Spleen (tissue), 13 donors: ENCODE data around the gene TBX5. TPM values are rescaled to one million over a fixed set of nuclear protein-coding genes. Genes with fewer than 3 reads are reported as not detected.

ENCODE experiments used
- DNase-seq: peaks from one replicate; pipeline ENCODE4 v3.0.0-alpha.2; 2020
- H3K27ac ChIP-seq, 8 donors: fragments of 200-600 bp; sonication (generic) in 7 of 8; 1 replicate in 4 of 8; 2 replicates in 4 of 8; pipeline versions ENCODE4 v1.5.0 to v1.8.0; 2016 to 2021; ENCODE audit warnings: inconsistent platforms in 4 of 8, mild to moderate bottlenecking in 4 of 8, moderate library complexity in 1 of 8
- H3K27me3 ChIP-seq, 7 donors: fragments of 200-600 bp; sonication (generic) in 6 of 7; replicated peaks in 1 of 7; 1 replicate in 4 of 7; 2 replicates in 3 of 7; pipeline versions ENCODE4 v1.5.0 to v1.8.0; 2016 to 2021; ENCODE audit warnings: inconsistent platforms in 3 of 7, mild to moderate bottlenecking in 1 of 7
- H3K36me3 ChIP-seq, 6 donors: fragments of 200-600 bp; sonication (generic) in 5 of 6; 1 replicate in 4 of 6; 2 replicates in 2 of 6; pipeline versions ENCODE4 v1.5.0 to v1.8.0; 2016 to 2021; ENCODE audit warnings: inconsistent platforms in 2 of 6
- H3K4me1 ChIP-seq, 6 donors: fragments of 200-600 bp; sonication (generic) in 5 of 6; 1 replicate in 3 of 6; 2 replicates in 3 of 6; pipeline versions ENCODE4 v1.5.0 to v1.8.0; 2016 to 2021; ENCODE audit warnings: inconsistent platforms in 3 of 6
- H3K4me3 ChIP-seq, 8 donors: fragments of 200-600 bp; sonication (generic) in 7 of 8; 1 replicate in 4 of 8; 2 replicates in 4 of 8; pipeline versions ENCODE4 v1.5.0 to v1.8.0; 2016 to 2021; ENCODE audit warnings: inconsistent platforms in 4 of 8, mild to moderate bottlenecking in 4 of 8, moderate library complexity in 2 of 8
- H3K9me3 ChIP-seq, 8 donors: fragments of 200-600 bp; sonication (generic) in 7 of 8; 1 replicate in 4 of 8; 2 replicates in 4 of 8; pipeline versions ENCODE4 v1.5.0 to v1.8.0; 2016 to 2021; ENCODE audit warnings: inconsistent platforms in 4 of 8
- POLR2A ChIP-seq, 3 donors: fragments of 450-650 bp; IDR thresholded peaks; one replicate each; pipeline ENCODE4 v1.5.1; 2017; ENCODE audit warnings: antibody characterized with exemption in 3 of 3, mild to moderate bottlenecking in 1 of 3
- POLR2AphosphoS5 ChIP-seq, 3 donors: sonication (generic); formaldehyde crosslinking; IDR thresholded peaks; one replicate each; pipeline ENCODE4 v1.5.1; 2017; ENCODE audit warnings: antibody characterized with exemption in 3 of 3
- WGBS, 5 donors: extraction: QIAGEN DNeasy Blood & Tissue Kit in 3 of 5; methylation state at CpG; one replicate each; pipeline versions ENCODE4 v1.1.5 to v1.1.7; 2013 to 2018; 5-methylcytosine and 5-hydroxymethylcytosine counted together
- intact Hi-C: fragments of 100-400 bp; cut with DNase I; formaldehyde crosslinking; loops from one replicate; pipeline ENCODE4 v1.15.0; 2023; ENCODE audit warnings: low total_unique reads
- long read RNA-seq, 2 donors: transcript quantifications; one replicate each; lab custom pipeline, GENCODE V29; 2026
- polyA plus RNA-seq, 3 donors: library from polyadenylated mRNA; stranded (reverse); fragments of 200-250 nt; gene quantifications; one replicate each; pipeline ENCODE4 v1.2.1, GENCODE V29; 2013
- total RNA-seq, 7 donors: library from RNA; depleted of rRNA in 3 of 7; stranded (reverse); fragments of >200 nt in 3 of 7; fragmentation: NEBNext Ultra II Directional in 4 of 7; extraction: Animal tissue kit (Norgen Biotek cat#: 25700) in 4 of 7; gene quantifications; one replicate each; pipeline versions ENCODE4 v1.1.0 to v1.2.1, GENCODE V29; 2016 to 2021
- TF ChIP-seq, protein P1 (sequence below), 11 experiments: fragments of 200-600 bp in 7 of 11; fragments of 450-650 bp in 4 of 11; sonication (generic) in 4 of 11; IDR thresholded peaks in 8 of 11; conservative IDR thresholded peaks in 3 of 11; 1 replicate in 7 of 11; 2 replicates in 4 of 11; pipeline versions ENCODE4 v1.4.0 to v1.8.0; 2016 to 2021; ENCODE audit warnings: antibody characterized with exemption in 11 of 11, inconsistent platforms in 4 of 11, mild to moderate bottlenecking in 1 of 11
- donor health status: healthy with polysubstance abuse.
- donor health status: DM: no; HTN: no; CAD: no; lungs with moderate emphysema.
- donor health status: DM: no; HTN: no; CAD: no.
- donor health status: Bipolar disorder and iron deficiency.
- donor health status: healthy.
- donor health status: DM: no; HTN: no; CAD: no.
- donor health status: DM: yes; HTN: yes; CAD: no.

Gene TBX5
- total RNA-seq (not detected), polyA plus RNA-seq (not detected)
- long read RNA-seq, donor 1 = 0 reads
- long read RNA-seq, donor 2 = 0 reads

DNA sequence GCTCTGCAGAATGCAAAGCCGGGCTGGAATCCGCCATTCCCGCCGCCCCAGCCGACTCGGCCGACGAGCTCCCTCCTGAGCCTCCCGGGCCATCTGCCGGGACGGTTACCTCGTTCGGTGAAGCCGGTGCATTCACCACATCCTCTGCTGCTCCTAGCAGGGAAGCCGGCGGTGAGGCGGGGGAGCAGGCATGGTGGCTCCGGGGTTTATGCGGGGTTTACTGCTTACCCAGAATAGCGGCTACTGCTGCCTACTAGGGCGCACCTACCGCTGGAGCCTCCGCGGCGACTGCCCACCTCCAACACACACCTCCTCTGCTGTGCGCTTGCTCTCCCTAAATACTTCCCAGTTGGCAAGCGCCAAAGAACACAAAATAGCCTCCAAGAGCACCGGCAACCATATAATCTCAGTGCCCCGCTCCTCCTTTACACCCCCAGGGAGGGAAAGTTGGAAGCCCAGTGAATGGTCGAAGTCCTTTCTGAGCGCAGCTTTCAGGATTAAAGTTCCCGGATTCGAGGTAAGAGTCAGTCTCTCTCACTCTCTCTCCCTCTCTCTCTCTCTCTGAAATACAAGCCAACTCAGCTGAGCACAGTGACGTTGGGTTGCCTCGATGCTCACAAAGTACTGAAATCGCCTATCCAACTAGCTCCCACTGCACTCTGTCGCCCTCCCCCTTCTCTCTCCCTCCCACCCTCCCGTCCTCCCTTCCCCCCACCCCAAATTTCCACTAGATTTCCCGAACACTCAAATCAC, at the start of gene TBX5:
Gene TBX5 (minus strand): TSS at position 626 of the 753 bp plus-strand sequence. CDS start 2,246 bp downstream, outside the sequence.
- Histone ChIP-seq H3K4me1 (peaks cover 0 to 29% (median 13%) of the 10 kb centered on the region in 6 donors), H3K9me3 (no peaks in the 10 kb centered on the region), H3K27ac (no peak within 1 kb of the TSS), H3K4me3 (peak within 1 kb of the TSS in 1 of 8 donors; percentile 13), H3K27me3 (peaks cover 0 to 100% (median 98%) of the 10 kb centered on the region in 7 donors), H3K36me3 (no peaks in the 10 kb centered on the region)
- no peak for TF ChIP-seq POLR2A (IDR thresholded peaks at IDR 0.05)
- TF ChIP-seq, protein P1, sequence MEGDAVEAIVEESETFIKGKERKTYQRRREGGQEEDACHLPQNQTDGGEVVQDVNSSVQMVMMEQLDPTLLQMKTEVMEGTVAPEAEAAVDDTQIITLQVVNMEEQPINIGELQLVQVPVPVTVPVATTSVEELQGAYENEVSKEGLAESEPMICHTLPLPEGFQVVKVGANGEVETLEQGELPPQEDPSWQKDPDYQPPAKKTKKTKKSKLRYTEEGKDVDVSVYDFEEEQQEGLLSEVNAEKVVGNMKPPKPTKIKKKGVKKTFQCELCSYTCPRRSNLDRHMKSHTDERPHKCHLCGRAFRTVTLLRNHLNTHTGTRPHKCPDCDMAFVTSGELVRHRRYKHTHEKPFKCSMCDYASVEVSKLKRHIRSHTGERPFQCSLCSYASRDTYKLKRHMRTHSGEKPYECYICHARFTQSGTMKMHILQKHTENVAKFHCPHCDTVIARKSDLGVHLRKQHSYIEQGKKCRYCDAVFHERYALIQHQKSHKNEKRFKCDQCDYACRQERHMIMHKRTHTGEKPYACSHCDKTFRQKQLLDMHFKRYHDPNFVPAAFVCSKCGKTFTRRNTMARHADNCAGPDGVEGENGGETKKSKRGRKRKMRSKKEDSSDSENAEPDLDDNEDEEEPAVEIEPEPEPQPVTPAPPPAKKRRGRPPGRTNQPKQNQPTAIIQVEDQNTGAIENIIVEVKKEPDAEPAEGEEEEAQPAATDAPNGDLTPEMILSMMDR (IDR thresholded peaks at IDR 0.05 in 8 of 11, conservative IDR thresholded peaks at IDR 0.05 in 3 of 11) = no peak
- TF ChIP-seq POLR2AphosphoS5 (IDR thresholded peaks at IDR 0.05) = no peak
- intact Hi-C loops = no loop called here
- no peak for DNase-seq
- 2 to 3% (median 3%) methylated on average over 22 to 39 of the region's 39 CpGs for WGBS, 5 donors

DNA sequence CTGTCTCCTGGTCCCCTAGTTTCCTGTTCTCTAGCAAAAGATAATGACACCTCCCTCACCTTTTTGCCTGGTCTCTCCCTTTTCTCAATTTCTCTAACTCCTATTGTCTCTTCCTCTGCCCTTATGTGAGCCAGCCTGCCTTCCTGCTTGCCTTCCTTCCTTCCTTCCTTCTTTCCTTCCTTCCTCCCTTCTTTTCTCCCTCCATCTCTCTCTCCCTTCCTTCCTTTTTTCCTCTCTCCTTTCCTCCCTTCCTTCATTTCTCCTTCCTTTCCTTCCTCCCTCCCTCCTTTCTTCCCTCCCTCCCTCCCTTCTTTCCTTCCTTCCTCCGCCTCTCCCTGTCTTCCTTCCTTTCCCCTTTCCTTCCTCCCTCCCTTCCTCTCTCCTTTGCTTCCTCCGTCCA, 45.7 kb upstream of the TBX5 start:
- Histone ChIP-seq H3K4me1 (peaks cover 0 to 7% (median 0%) of the 10 kb centered on the region in 6 donors), H3K36me3 (no peaks in the 10 kb centered on the region), H3K27me3 (peaks cover 2 to 95% (median 37%) of the 10 kb centered on the region in 7 donors), H3K4me3 (no peak overlapping the region), H3K27ac (no peak overlapping the region), H3K9me3 (no peaks in the 10 kb centered on the region)
- 26 to 42% (median 35%) methylated on average over 2 of the region's 2 CpGs for WGBS, 5 donors
- intact Hi-C loops = no loop called here
- no peak for TF ChIP-seq POLR2AphosphoS5 (IDR thresholded peaks at IDR 0.05)
- TF ChIP-seq, protein P1 (IDR thresholded peaks at IDR 0.05 in 8 of 11, conservative IDR thresholded peaks at IDR 0.05 in 3 of 11) = no peak
- TF ChIP-seq POLR2A (IDR thresholded peaks at IDR 0.05) = no peak
- no peak for DNase-seq

DNA sequence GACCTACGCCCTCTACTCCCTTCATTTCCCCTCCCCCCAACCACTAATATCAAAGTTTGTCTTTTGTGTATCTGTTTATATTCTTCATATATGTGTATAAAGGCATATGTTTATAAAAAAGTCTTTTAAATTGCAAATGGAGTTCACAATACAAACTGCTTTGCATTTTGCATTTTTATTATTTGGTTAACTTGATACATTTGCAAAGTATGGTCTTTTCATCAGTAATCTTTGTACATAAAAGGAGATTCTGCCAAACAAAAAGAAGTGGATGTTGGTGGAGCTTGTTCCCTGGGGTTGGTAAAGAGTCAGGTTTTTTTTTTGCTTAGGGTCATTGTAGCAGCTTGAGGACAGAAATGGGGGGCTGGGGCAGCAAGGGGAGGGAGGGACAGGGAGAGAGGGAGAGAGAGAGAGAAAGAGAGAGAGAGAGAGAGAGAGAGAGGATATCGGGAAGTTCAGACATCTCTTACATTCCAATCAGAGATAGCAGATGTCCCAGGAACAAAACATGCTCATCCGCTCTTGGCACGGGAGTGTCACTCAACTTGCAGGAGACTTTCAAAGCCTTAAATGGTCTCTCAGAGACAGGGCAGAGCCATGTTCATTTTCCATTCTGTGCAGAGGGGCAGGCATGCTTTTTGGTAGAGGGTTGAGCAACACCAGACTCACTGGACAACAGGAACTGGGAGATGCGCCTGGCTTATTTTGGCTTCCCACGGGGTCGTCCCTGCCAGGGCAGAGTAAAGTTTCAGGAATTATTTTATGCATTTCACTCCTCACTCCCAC, 44.8 kb upstream of the TBX5 start:
- H3K36me3 ChIP-seq = no peaks in the 10 kb centered on the region
- no peak for DNase-seq
- H3K27me3 ChIP-seq = peaks cover 2 to 95% (median 45%) of the 10 kb centered on the region in 7 donors
- no peak overlapping the region for H3K27ac ChIP-seq
- no peak overlapping the region for H3K4me3 ChIP-seq
- TF ChIP-seq POLR2A (IDR thresholded peaks at IDR 0.05) = no peak
- no peak for TF ChIP-seq POLR2AphosphoS5 (IDR thresholded peaks at IDR 0.05)
- TF ChIP-seq, protein P1 (IDR thresholded peaks at IDR 0.05 in 8 of 11, conservative IDR thresholded peaks at IDR 0.05 in 3 of 11) = no peak
- peaks cover 0 to 7% (median 0%) of the 10 kb centered on the region in 6 donors for H3K4me1 ChIP-seq
- 4 to 11% (median 7%) methylated on average over 7 of the region's 7 CpGs for WGBS, 5 donors
- intact Hi-C loops = no loop called here
- no peaks in the 10 kb centered on the region for H3K9me3 ChIP-seq

DNA sequence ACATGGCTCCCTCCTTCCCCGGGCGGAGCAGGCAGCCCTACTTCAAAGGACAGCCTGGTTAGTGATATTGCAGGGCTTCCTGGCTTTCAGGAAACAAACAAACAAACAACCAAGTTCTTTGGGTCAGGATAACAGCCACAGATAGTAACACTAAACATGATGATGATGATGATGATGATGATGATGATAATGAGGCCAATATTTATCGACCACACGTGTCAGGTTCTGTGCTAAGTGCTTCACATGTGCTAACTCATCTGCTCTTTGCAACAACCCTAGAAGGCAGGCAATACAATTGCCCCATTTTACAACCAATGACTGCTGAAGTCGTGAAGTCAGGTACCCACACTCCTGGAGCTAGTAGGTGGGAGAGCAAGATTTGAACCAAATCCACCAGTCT, 44.1 kb upstream of the TBX5 start:
- WGBS, 5 donors = 3 to 8% (median 6%) methylated on average over 5 of the region's 5 CpGs
- no peak overlapping the region for H3K27ac ChIP-seq
- H3K4me3 ChIP-seq = no peak overlapping the region
- intact Hi-C loops = no loop called here
- peaks cover 0 to 7% (median 0%) of the 10 kb centered on the region in 6 donors for H3K4me1 ChIP-seq
- DNase-seq = no peak
- no peaks in the 10 kb centered on the region for H3K36me3 ChIP-seq
- peaks cover 2 to 95% (median 49%) of the 10 kb centered on the region in 7 donors for H3K27me3 ChIP-seq
- H3K9me3 ChIP-seq = no peaks in the 10 kb centered on the region
- TF ChIP-seq, protein P1 (IDR thresholded peaks at IDR 0.05 in 8 of 11, conservative IDR thresholded peaks at IDR 0.05 in 3 of 11) = no peak
- TF ChIP-seq POLR2A (IDR thresholded peaks at IDR 0.05) (no peak), POLR2AphosphoS5 (IDR thresholded peaks at IDR 0.05) (no peak)
